ENCODE measurements around the gene TRIM72. TPM values are rescaled to one million over a fixed set of nuclear protein-coding genes. Genes with fewer than 3 reads are reported as not detected.

Gene TRIM72
- total RNA-seq, 1 experiment from 2014 or later, result not detected

- DNase-seq (no peak), ATAC-seq (no peak)
- H3K9me2 ChIP-seq (replicated peaks; ENCODE audit: low read length), result no peaks in the 10 kb centered on the region
- no peaks in the 10 kb centered on the region for H3K9me3 ChIP-seq (ENCODE audit: low read length)
- no peak overlapping the region for H3K9ac ChIP-seq (ENCODE audit: low read length)
- no peak overlapping the region for H3K27ac ChIP-seq (ENCODE audit: low read length)
- no peak overlapping the region for H3K4me3 ChIP-seq (ENCODE audit: low read length)
- TF ChIP-seq CTCF (conservative IDR thresholded peaks at IDR 0.05; ENCODE audit: low read depth, low read length), result no peak
- no peak for TF ChIP-seq EZH2phosphoT487 (IDR thresholded peaks at IDR 0.05; ENCODE audit: borderline replicate concordance, low read length)
- no peak for TF ChIP-seq EZH2 (IDR thresholded peaks at IDR 0.05; ENCODE audit: low read length, unreplicated experiment)
- no peaks in the 10 kb centered on the region for H3F3A ChIP-seq (ENCODE audit: low read length, unreplicated experiment)
- no TSS peak for BruUV-seq (replicated peaks)
- POLR2A ChIA-PET (ENCODE audit: unreplicated experiment), result no interaction called here
- peaks cover 78% of the 10 kb centered on the region for H4K20me1 ChIP-seq (ENCODE audit: low read length)
- CTCF ChIA-PET, result no interaction called here
- peaks cover 94% of the 10 kb centered on the region for H3K36me3 ChIP-seq (ENCODE audit: low read depth, low read length)
- intact Hi-C loops (cut with micrococcal nuclease), result no loop called here
- H3K27me3 ChIP-seq (ENCODE audit: low read length), result no peaks in the 10 kb centered on the region
- peaks cover 48% of the 10 kb centered on the region for H3K79me2 ChIP-seq (ENCODE audit: low read length)
- no peak overlapping the region for H3K4me2 ChIP-seq (ENCODE audit: low read length)
- H2AFZ ChIP-seq (ENCODE audit: low read length), result no peak overlapping the region
- 0 out of 2 replicates have a peak, but pooled peaks cover 3% of the 10 kb centered on the region for H3K4me1 ChIP-seq (ENCODE audit: insufficient read depth, low read length)
Measured at GRCh38 chr16:31187808-31188189, 26.1 kb upstream of the TRIM72 start.

DNA sequence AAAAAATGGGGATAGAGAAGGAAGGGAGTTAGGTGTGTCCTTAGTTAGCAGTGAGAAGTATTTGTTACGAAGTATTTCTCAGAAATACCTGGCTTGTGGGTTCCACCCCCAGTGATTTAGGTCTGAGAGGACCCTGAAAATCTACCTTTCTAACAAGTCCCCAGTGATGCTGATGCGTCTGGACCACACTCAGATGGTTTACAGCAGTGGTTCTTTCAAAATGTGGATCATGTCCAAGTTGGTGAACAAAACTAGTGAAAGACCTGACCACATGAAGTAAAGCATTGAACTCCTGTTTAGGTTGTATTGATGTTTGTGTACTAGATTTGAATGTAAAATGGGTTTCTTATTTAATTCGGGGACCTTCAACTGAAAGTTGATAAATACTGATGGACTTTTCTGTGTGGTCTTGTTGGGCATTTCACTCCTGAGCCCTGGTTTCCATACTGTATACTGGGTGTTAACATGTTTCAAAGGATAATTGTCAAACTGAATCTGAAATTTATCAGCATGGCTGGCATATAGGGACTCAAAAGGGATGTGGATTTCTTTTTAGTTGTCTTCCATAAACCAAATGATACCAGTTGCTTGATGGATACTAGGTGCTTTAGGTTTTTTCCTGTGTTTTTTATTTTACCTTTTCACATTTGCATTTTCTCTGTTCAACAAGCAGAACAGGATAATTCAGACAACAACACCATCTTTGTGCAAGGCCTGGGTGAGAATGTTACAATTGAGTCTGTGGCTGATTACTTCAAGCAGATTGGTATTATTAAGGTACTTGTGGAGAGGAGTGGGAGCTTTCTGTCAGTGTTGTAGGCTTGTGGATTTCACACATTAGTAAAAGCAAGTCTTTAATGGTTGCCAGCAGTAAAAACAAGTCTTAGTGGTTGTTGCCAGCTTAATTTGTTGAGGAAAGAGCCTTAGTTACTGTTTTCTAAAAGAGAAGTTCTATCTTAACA is 25.2 kb upstream of the TRIM72 start:
- no peaks in the 10 kb centered on the region for H3K9me3 ChIP-seq (ENCODE audit: low read length)
- H2AFZ ChIP-seq (ENCODE audit: low read length), result no peak overlapping the region
- H3K4me3 ChIP-seq (ENCODE audit: low read length), result no peak overlapping the region
- peaks cover 91% of the 10 kb centered on the region for H3K36me3 ChIP-seq (ENCODE audit: low read depth, low read length)
- no peaks in the 10 kb centered on the region for H3K9me2 ChIP-seq (replicated peaks; ENCODE audit: low read length)
- no peaks in the 10 kb centered on the region for H3K27me3 ChIP-seq (ENCODE audit: low read length)
- no peak overlapping the region for H3K4me2 ChIP-seq (ENCODE audit: low read length)
- TF ChIP-seq EZH2 (IDR thresholded peaks at IDR 0.05; ENCODE audit: low read length, unreplicated experiment), result no peak
- no peak for TF ChIP-seq CTCF (conservative IDR thresholded peaks at IDR 0.05; ENCODE audit: low read depth, low read length)
- no peak for TF ChIP-seq EZH2phosphoT487 (IDR thresholded peaks at IDR 0.05; ENCODE audit: borderline replicate concordance, low read length)
- H3K9ac ChIP-seq (ENCODE audit: low read length), result no peak overlapping the region
- H4K20me1 ChIP-seq (ENCODE audit: low read length), result peaks cover 71% of the 10 kb centered on the region
- no TSS peak for BruUV-seq (replicated peaks)
- no peak overlapping the region for H3K27ac ChIP-seq (ENCODE audit: low read length)
- H3K79me2 ChIP-seq (ENCODE audit: low read length), result peaks cover 39% of the 10 kb centered on the region
- CTCF ChIA-PET, result no interaction called here
- intact Hi-C loops (cut with micrococcal nuclease), result no loop called here
- no peaks in the 10 kb centered on the region for H3F3A ChIP-seq (ENCODE audit: low read length, unreplicated experiment)
- H3K4me1 ChIP-seq (ENCODE audit: insufficient read depth, low read length), result no peaks in the 10 kb centered on the region
- ATAC-seq (no peak), DNase-seq (no peak)
- POLR2A ChIA-PET (ENCODE audit: unreplicated experiment), result no interaction called here

GRCh38 chr16:31189412-31189778 is 24.5 kb upstream of the TRIM72 start:
- H3K27me3 ChIP-seq (ENCODE audit: low read length), result no peaks in the 10 kb centered on the region
- no peaks in the 10 kb centered on the region for H3K9me3 ChIP-seq (ENCODE audit: low read length)
- DNase-seq, result no peak
- no peak for TF ChIP-seq EZH2 (IDR thresholded peaks at IDR 0.05; ENCODE audit: low read length, unreplicated experiment)
- TF ChIP-seq EZH2phosphoT487 (IDR thresholded peaks at IDR 0.05; ENCODE audit: borderline replicate concordance, low read length), result no peak
- TF ChIP-seq CTCF (conservative IDR thresholded peaks at IDR 0.05; ENCODE audit: low read depth, low read length), result no peak
- BruUV-seq (replicated peaks), result no TSS peak
- CTCF ChIA-PET, result no interaction called here
- H3K79me2 ChIP-seq (ENCODE audit: low read length), result peaks cover 33% of the 10 kb centered on the region
- no peak overlapping the region for H3K4me2 ChIP-seq (ENCODE audit: low read length)
- ATAC-seq, result no peak
- H3K9me2 ChIP-seq (replicated peaks; ENCODE audit: low read length), result no peaks in the 10 kb centered on the region
- H3K27ac ChIP-seq (ENCODE audit: low read length), result no peak overlapping the region
- H3K36me3 ChIP-seq (ENCODE audit: low read depth, low read length), result peaks cover 87% of the 10 kb centered on the region
- intact Hi-C loops (cut with micrococcal nuclease), result no loop called here
- H3K4me1 ChIP-seq (ENCODE audit: insufficient read depth, low read length), result no peaks in the 10 kb centered on the region
- no peak overlapping the region for H3K4me3 ChIP-seq (ENCODE audit: low read length)
- H3F3A ChIP-seq (ENCODE audit: low read length, unreplicated experiment), result no peaks in the 10 kb centered on the region
- H4K20me1 ChIP-seq (ENCODE audit: low read length), result peaks cover 67% of the 10 kb centered on the region
- POLR2A ChIA-PET (ENCODE audit: unreplicated experiment), result no interaction called here
- no peak overlapping the region for H2AFZ ChIP-seq (ENCODE audit: low read length)
- no peak overlapping the region for H3K9ac ChIP-seq (ENCODE audit: low read length)

Data from PC-3 (cell line).